ENCODE results near the gene FTO.
"Not testable (repeated sequence)": the region's sequence is repeated elsewhere in the genome, so short reads cannot be mapped to it uniquely, and the experiment has no call there.

Gene FTO

DNA sequence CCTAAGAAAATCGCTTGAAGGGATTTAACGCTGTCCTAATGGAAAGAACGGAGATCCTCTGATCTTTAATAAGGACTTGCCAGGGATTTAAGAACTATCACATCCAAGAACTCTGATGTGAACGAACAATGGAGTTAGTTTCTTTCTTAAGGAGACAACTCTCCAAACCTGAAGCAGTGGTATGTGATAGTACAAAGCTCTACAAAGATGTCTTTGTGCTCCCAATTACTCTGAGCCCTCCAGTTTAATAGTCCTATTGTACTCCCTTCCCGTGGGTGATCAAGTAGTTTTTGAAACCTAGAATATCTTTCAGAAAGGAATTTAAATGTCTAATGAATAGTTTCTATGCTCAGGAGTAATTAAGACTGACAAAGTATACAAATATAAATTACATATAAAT is 123.8 kb downstream of the FTO start:
- no peak for DNase-seq

DNA sequence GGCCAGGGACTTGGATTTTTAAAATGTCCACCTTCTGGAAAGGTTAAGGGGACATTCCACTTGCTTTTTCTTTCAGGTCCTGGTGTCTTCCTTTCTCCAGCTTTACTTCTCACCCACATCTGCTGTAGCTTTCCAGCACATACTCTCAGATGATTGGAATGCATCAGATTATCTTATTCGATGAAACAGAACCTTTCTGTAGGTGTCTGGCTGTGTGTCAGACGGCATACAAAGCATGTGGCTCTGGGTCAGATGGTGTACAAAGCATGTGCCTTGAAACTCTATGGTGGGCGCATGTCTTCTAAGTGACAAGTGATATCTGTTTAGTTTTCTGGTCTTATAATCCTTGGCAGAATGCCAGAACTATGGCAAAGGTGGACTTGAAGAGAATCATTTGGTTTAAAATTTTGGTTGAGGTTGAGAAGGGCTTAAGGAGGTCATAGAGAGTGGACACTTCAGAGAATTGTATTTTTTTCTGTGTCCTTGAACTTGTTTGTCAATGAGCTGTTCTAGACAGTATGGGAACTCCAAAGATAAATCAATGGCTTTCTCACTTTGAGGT is 125.3 kb downstream of the FTO start:
- no peak for DNase-seq

DNA sequence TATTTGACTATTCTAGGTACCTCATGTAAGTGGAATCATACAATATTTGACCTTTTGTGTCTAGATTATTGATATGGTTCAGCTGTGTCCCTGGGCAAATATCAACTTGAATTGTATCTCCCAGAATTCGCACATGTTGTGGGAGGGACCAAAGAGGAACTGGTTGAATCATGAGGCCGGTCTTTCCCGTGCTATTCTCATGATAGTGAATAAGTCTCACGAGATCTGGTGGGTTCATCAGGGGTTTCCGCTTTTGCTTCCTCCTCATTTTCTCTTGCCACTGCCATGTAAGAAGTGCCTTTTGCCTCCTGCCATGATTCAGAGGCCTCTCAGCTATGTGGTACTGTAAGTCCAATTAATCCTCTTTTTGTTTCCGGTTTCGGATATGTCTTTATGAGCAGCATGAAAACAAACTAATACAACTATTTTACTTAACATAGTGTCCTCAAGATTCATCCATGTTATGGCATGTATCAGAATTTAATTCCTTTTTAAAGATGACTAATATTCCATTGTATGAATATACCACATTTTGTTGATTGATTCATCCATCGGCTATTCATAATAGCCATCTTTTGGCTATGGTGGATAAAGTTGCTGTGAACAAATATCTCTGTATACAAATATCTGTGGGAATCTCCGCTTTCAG is 129.1 kb downstream of the FTO start:
- DNase-seq: no peak

GRCh38 chr16:53836142-53836541 is 132.2 kb downstream of the FTO start:
- no peak for DNase-seq

DNA sequence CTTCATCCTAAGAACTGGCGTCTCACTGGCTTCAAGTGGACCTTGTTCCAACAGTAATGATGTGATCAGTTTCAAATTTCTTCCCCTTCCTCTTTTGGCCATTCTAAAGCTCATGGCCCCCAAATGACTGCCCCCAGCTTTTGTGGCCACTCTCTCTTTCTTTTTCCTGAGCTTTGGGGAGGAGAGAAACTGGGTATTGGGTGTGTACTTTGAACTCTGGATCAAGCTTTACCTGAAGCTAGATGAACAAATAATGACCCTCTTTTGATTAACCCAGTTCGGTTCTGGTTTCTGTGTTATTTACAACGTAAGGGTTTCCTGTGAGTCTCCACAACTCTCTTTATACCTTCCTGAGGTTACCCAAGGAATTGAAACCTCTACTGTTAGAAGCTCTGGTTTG is 132.7 kb downstream of the FTO start:
- no peak for DNase-seq

- no peak for DNase-seq
These were observed 133.5 kb downstream of the FTO start for GRCh38 chr16:53837426-53837825.

DNA sequence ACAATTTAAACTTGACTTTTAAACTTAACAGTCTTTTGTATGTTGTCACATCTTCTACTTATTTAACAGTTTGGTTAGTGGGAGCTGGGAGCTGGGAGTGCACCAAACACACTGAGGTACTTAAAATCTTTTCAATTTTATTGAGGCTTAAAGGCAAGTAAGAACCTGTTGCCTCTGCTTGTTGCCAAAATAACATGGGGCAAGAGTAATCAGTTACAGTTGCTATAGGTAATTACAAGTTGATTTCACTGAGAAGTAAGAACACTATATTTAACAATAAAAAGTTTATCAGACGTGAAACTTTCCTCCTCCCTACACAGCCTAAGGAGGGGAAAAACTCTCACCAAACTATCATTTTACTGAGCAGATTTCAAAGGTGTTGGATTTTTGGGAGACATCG is 135.2 kb downstream of the FTO start:
- DNase-seq: no peak

GRCh38 chr16:53840456-53840855 is 136.5 kb downstream of the FTO start:
- no peak for DNase-seq

DNA sequence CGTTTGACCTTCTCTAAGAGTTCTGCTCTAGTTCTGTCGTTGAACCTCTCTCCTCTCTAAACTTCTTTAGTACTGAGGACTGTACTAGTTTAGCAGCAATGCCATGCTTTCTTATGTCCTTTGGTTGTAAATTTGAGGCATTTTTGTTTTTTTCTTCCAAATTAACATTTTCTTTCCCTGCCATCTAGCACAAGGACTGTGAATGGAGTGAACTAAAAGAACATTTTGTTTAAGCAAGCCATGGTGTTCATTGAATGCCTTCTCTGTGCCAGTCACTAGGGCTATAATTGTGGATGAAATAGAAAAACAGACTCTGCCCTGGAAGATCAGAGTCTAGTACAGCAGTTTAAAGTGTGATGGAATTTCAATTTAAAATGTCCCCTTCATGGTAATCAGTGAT is 137.9 kb downstream of the FTO start:
- DNase-seq: no peak

DNA sequence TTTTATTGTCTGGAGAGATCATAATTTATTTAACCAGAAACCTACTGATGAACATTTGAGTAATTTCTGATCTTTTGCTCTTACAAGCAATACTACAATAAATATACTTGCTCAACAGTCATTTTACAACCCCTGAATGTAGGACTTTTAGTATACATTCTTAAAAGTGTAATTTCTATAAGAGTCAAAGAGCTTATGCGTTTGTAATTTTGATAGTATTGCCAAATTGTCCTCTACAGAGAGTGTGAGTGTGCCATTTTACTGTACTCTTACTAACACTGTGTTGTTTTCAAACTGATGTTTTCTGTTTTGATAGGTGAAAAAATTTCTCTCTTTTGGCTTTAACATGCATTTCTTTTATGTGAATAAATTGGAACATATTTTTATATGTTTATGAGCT is 139.1 kb downstream of the FTO start:
- no peak for DNase-seq

GRCh38 chr16:53844804-53845203 is 140.8 kb downstream of the FTO start:
- no peak for DNase-seq

- DNase-seq: not testable (repeated sequence)
These were observed 142.6 kb downstream of the FTO start for GRCh38 chr16:53846549-53846948.

- no peak for DNase-seq
These were observed 143.0 kb downstream of the FTO start for GRCh38 chr16:53846971-53847370.

DNA sequence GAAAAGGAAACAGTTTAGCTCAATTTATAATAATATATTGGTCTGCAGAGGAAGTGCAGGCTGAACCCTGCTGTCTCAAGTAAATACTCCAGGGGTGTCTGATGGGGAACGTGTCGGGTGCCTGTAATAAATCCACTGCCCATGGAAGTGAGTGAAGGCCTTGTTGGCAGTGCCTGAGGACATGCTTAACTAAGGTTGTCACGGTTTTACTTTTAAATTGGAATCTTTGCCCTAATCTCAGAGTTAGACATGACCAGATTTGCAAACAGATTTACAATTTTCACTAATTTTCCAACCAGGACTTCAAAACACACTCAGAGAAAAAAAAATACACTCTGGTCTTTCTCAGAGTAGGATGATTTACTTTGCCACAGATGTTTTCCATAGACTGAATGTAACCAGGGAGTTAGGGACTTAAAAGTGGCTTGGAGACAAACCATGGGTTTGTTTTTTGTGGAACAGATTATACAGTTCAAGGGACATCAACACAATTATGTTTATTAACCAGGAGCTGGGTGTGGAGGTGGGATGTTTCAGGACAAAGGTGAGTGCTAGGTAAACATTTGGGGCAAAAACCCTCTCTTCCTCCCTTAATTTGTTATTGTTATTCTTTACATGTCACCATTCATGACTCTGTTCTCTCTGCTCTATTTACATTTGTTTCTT is 144.5 kb downstream of the FTO start:
- DNase-seq: no peak

DNA sequence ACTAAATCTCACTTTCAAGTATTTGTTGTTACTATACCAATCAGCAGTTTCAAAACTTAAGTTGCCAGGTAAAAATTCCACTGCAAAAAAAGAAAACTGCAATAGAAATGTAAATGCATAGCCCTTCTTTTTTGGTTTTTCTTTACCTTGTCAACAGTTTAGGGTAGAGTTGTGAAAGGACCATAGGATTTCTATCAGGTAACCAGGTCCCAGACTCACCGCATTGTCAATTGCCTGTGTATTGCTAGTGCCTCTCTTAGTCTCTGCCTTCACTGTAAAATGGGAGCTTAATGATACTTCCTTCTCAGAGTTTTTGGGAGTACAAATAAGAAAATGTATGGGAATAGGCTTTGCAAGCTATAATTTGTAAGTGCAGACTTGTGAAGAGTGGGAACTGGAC is 145.0 kb downstream of the FTO start:
- no peak for DNase-seq

DNA sequence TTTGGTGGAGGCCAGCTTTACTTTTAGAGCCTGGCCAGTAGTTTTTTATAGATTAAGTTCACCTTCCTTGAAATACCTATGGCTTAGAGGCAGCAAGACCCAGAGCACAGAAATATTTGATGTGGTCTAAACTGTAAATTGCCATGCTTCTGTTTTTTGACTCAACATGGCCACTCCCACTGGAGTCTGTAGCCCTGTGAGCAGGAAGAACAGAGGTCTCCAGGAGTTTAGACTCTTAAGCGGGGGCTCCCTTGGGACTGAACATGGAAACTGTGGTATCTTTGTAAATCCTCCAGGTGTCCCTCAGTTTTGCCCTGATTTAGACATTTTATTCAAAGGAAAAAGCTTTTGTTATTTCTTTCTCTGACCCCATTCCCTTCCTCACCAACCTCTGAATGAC is 145.6 kb downstream of the FTO start:
- no peak for DNase-seq

DNA sequence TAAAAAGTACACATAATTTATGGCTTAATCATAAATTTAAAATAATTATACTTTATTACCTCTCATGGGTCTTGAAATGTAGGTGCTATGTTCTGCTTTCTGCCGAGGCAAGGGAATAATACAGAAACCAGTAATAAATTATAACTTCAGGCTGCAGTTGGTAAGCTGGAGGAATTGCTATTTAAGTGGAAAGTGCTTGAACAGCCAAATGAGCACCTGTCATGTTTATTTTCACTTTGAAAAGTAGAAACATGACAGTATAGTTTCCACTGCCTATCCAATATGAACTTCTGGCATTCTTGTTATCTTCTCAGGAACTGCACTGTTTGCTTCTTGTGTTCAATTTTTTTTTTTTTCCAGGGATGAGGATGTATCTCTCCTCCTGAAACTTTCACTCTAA is 146.0 kb downstream of the FTO start:
- DNase-seq: no peak

- no peak for DNase-seq
These were observed 148.7 kb downstream of the FTO start for GRCh38 chr16:53852678-53853077.

DNA sequence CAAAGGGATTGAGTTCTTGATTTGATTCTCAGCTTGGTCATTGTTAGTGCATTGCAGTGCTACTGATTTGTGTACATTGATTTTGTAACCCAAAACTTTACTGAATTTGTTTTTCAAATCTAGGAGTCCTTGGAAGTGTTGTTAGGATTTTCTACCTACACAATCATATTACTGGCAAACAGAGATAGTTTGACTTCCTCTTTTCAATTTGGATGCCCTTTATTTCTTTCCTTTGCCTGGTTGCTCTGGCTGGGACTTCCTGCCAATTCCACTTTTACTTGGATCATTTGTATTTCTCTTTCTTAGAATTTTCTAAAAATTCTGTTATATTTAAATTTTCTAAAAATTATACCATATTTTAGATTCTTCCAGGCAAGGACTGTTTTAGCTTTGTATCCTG is 151.1 kb downstream of the FTO start:
- no peak for DNase-seq

GRCh38 chr16:53855511-53855910 is 151.6 kb downstream of the FTO start:
- DNase-seq: no peak

- DNase-seq: no peak
These were observed 156.1 kb downstream of the FTO start for GRCh38 chr16:53859995-53860540.

GRCh38 chr16:53863861-53864260 is 159.9 kb downstream of the FTO start:
- no peak for DNase-seq

GRCh38 chr16:53864819-53865493 is 161.0 kb downstream of the FTO start:
- no peak for DNase-seq

- no peak for DNase-seq
These were observed 161.5 kb downstream of the FTO start for GRCh38 chr16:53865494-53865863.
